Adrenal gland (tissue), 12 donors: ENCODE data around the gene MARK3. TPM values are rescaled to one million over a fixed set of nuclear protein-coding genes. Genes with fewer than 3 reads are reported as not detected.

Source experiments
- DNase-seq, 7 donors: peaks; one replicate each; pipeline ENCODE4 v3.0.0-alpha.2; 2019 to 2020
- H3K27ac ChIP-seq, 5 donors: fragments of 200-600 bp; sonication (generic) in 4 of 5; 1 replicate in 3 of 5; 2 replicates in 2 of 5; pipeline versions ENCODE4 v1.5.1 to v1.8.0; 2016 to 2020; ENCODE audit warnings: mild to moderate bottlenecking in 1 of 5
- H3K27me3 ChIP-seq: fragments of 200-600 bp; 2 replicates; pipeline ENCODE4 v1.8.0; 2021
- H3K36me3 ChIP-seq, 2 donors: fragments of 200-600 bp; replicated peaks in 1 of 2; 1 replicate in 1 of 2; 2 replicates in 1 of 2; pipeline versions ENCODE4 v1.5.1 to v1.8.0; 2018 to 2022
- H3K4me1 ChIP-seq, 2 donors: fragments of 200-600 bp; replicated peaks in 1 of 2; 1 replicate in 1 of 2; 2 replicates in 1 of 2; pipeline versions ENCODE4 v1.5.1 to v1.8.0; 2018 to 2021
- H3K4me3 ChIP-seq, 4 donors: fragments of 200-600 bp; sonication (generic) in 3 of 4; one replicate each; pipeline ENCODE4 v1.5.1; 2016 to 2018
- H3K9me3 ChIP-seq, 3 donors: fragments of 200-600 bp; sonication (generic) in 1 of 3; replicated peaks in 1 of 3; 1 replicate in 2 of 3; 2 replicates in 1 of 3; pipeline versions ENCODE4 v1.5.1 to v1.8.0; 2016 to 2021
- POLR2A ChIP-seq, 2 donors: fragments of 450-650 bp; IDR thresholded peaks; one replicate each; pipeline ENCODE4 v1.6.1; 2017; ENCODE audit warnings: antibody characterized with exemption in 2 of 2, mild to moderate bottlenecking in 2 of 2, moderate library complexity in 1 of 2
- WGBS, 4 donors: extraction: QIAGEN DNeasy Blood & Tissue Kit in 2 of 4; methylation state at CpG; one replicate each; pipeline versions ENCODE4 v1.1.5 to v1.1.7; 2013 to 2017; 5-methylcytosine and 5-hydroxymethylcytosine counted together
- intact Hi-C, 2 donors: fragments of 100-400 bp; cut with DNase I; formaldehyde crosslinking; loops; one replicate each; pipeline versions ENCODE4 v1.14.1 to v1.15.0; 2022 to 2023
- polyA plus RNA-seq, 3 donors: library from polyadenylated mRNA; stranded (reverse); fragments of 200-250 nt in 2 of 3; fragments of 350-450 nt in 1 of 3; fragmentation: Illumina TruSeq in 1 of 3; extraction: RNeasy Lipid Tissue Mini Kit (QIAGEN cat#74804) in 1 of 3; gene quantifications; one replicate each; pipeline ENCODE4 v1.2.3, GENCODE V29; 2013 to 2014
- total RNA-seq, 9 donors: library from RNA; depleted of rRNA in 4 of 9; stranded (reverse); fragments of >200 nt in 4 of 9; fragments of 120-200 nt in 1 of 9; fragmentation: NEBNext Ultra II Directional in 1 of 9; extraction: Animal tissue kit (Norgen Biotek cat#: 25700) in 1 of 9; gene quantifications; one replicate each; pipeline versions ENCODE4 v1.1.0 to v1.2.4, GENCODE V29; 2013 to 2023
- TF ChIP-seq, protein P1 (sequence below), 6 experiments: fragments of 450-650 bp in 4 of 6; fragments of 200-600 bp in 2 of 6; sonication (generic) in 1 of 6; IDR thresholded peaks; 1 replicate in 5 of 6; 2 replicates in 1 of 6; pipeline versions ENCODE4 v1.5.1 to v1.8.0; 2016 to 2021; ENCODE audit warnings: antibody characterized with exemption in 6 of 6, mild to moderate bottlenecking in 2 of 6, moderate library complexity in 1 of 6
- donor health status: healthy with polysubstance abuse.
- donor health status: Bipolar disorder and iron deficiency.
- donor health status: DM: yes; HTN: yes; CAD: no.
- donor health status: DM: no; HTN: no; CAD: no.
- donor health status: DM: no; HTN: no; CAD: no.
- donor health status: DM: yes; HTN: yes; CAD: no.

Gene MARK3
- total and polyA plus RNA-seq, 12 donors, result 73.1 to 233 (median 94.6) TPM

DNA sequence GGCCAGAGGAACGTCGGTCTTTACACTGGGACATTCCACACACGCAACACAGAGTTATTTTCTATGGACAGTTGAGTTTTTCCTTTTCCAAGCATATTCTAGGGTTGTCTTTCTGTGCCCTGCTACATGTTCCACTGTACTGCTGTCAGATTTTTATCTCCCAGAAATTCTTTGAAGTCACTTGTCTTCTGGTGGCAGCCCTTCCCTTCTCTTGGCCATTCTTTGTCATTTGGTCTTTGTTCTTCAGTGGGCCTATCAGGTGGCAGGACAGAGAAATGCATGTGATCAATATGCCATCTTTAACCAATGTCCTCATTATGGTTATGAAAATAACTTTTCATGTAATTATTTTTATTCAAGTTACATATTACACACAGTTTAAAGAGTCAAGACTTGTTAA, 36.3 kb downstream of the MARK3 start:
- H3K36me3 ChIP-seq, result no peaks in the 10 kb centered on the region
- no peak overlapping the region for H3K4me3 ChIP-seq
- H3K9me3 ChIP-seq, result no peaks in the 10 kb centered on the region
- WGBS, 4 donors, result 94 to 96% (median 96%) methylated on average over 3 of the region's 3 CpGs
- TF ChIP-seq POLR2A (IDR thresholded peaks at IDR 0.05), result no peak
- TF ChIP-seq, protein P1, sequence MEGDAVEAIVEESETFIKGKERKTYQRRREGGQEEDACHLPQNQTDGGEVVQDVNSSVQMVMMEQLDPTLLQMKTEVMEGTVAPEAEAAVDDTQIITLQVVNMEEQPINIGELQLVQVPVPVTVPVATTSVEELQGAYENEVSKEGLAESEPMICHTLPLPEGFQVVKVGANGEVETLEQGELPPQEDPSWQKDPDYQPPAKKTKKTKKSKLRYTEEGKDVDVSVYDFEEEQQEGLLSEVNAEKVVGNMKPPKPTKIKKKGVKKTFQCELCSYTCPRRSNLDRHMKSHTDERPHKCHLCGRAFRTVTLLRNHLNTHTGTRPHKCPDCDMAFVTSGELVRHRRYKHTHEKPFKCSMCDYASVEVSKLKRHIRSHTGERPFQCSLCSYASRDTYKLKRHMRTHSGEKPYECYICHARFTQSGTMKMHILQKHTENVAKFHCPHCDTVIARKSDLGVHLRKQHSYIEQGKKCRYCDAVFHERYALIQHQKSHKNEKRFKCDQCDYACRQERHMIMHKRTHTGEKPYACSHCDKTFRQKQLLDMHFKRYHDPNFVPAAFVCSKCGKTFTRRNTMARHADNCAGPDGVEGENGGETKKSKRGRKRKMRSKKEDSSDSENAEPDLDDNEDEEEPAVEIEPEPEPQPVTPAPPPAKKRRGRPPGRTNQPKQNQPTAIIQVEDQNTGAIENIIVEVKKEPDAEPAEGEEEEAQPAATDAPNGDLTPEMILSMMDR (IDR thresholded peaks at IDR 0.05), result no peak
- H3K27me3 ChIP-seq, result no peaks in the 10 kb centered on the region
- no peak overlapping the region for H3K27ac ChIP-seq
- H3K4me1 ChIP-seq, result peaks cover 32 to 46% of the 10 kb centered on the region in 2 donors
- intact Hi-C loops, result no loop called here
- DNase-seq, result no peak

- Histone ChIP-seq H3K4me1 (peaks cover 26 to 46% of the 10 kb centered on the region in 2 donors), H3K27ac (peak overlapping the region in 3 of 5 donors; percentile 20 to 72 (median 53)), H3K36me3 (no peaks in the 10 kb centered on the region), H3K9me3 (no peaks in the 10 kb centered on the region), H3K27me3 (no peaks in the 10 kb centered on the region), H3K4me3 (no peak overlapping the region)
- WGBS, 4 donors, result 77 to 93% (median 93%) methylated on average over 1 of the region's 1 CpG
- no peak for TF ChIP-seq POLR2A (IDR thresholded peaks at IDR 0.05)
- TF ChIP-seq, protein P1 (IDR thresholded peaks at IDR 0.05), result no peak
- no peak for DNase-seq
- intact Hi-C loops, result no loop called here
Observed at GRCh38 chr14:103423050-103423461, 37.8 kb downstream of the MARK3 start.

DNA sequence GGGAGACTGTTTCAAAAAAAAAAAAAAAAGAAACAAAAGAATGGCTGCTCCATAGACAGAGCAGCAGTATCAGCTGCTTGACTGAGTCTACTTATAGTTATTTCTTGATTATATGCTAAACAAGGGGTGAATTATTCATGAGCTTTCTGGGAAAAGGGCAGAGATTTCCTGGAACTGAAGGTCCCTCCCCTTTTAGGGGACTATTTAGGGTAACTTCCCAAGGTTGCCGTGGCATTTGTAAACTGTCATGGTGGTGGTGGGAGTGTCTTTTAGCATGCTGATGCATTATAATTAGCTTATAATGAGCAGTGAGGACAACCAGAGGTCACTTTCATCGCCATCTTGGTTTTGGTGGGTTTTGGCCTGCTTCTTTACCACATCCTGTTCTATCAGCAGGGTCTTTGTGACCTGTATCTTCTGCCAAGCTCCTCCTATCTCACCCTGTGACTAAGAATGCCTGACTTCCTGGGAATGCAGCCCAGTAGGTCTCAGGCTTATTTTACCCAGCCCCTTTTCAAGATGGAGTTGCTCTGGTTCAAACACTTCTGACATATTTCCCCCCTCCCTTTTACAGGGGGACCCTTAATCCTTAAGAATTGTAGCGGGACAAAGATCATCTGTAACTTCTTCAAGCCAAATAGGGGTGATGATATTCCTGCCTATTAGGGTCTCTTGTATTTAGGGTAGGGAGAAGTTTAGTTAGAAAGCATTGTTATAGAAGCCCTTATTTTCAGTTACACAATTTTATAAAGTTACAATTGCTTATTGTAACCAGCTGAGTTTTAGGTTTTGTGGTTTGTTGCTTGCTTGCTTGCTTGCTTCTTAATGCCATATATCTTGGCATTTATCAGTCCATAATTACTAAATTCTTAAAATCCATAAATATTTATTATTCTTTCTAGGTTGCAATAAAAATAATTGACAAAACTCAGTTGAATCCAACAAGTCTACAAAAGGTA, 42.5 kb downstream of the MARK3 start:
- WGBS, 4 donors, result 41 to 80% (median 54%) methylated on average over 2 to 3 of the region's 3 CpGs
- H3K4me1 ChIP-seq, result peaks cover 28 to 64% of the 10 kb centered on the region in 2 donors
- intact Hi-C loops, result no loop called here
- peak; percentile 37 to 86 (median 62) for DNase-seq
- H3K36me3 ChIP-seq, result no peaks in the 10 kb centered on the region
- H3K9me3 ChIP-seq, result no peaks in the 10 kb centered on the region
- TF ChIP-seq, protein P1 (IDR thresholded peaks at IDR 0.05), result no peak
- TF ChIP-seq POLR2A (IDR thresholded peaks at IDR 0.05), result peak in 1 of 2 donors; percentile 25
- H3K27me3 ChIP-seq, result no peaks in the 10 kb centered on the region
- H3K27ac ChIP-seq, result peak overlapping the region in 4 of 5 donors; percentile 41 to 74 (median 54)
- no peak overlapping the region for H3K4me3 ChIP-seq

DNA sequence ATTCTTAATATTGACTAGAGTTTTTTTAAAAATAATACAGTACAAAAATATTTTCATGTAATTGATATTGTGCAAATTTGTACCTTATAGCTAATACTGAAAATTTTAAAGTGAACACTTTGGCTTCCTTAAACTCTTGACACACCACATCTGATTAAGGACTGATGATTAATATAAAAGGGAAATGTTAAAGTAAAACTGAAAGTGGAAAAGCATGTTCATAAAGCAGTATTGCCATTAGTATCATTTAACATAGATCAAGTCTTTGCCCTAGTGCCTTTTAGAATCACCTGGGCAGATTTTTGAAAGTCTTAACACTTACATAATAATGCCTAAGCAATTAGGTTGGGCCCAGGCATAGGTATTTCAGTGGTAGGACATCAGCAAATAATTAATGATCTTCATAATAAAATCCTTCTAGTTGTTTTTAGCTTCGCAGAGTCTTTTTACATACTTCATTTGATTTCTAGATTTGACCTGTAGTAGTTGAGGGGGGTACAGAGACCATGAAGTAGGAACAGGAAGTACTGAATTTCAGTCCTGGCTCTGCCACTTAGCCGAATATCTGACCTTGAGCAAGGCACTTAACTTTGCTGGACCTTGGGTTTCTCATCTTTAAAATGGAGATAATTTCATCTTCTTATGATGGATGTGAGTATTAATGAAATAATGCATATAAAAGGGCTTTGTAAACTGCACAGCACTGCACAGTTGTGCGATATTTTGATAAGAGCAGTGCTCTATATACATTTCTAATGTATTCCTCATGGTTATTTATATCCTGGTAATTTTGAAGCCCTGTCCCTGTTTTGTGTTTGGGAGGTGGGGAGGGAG, 43.7 kb downstream of the MARK3 start:
- Histone ChIP-seq H3K4me1 (peaks cover 23 to 55% of the 10 kb centered on the region in 2 donors), H3K4me3 (no peak overlapping the region), H3K27ac (peak overlapping the region in 2 of 5 donors; percentile 41 to 74), H3K36me3 (peaks cover 0 to under 1% of the 10 kb centered on the region in 2 donors), H3K9me3 (no peaks in the 10 kb centered on the region), H3K27me3 (no peaks in the 10 kb centered on the region)
- TF ChIP-seq, protein P1 (IDR thresholded peaks at IDR 0.05), result no peak
- TF ChIP-seq POLR2A (IDR thresholded peaks at IDR 0.05), result no peak
- 51 to 59% (median 55%) methylated on average over 3 of the region's 3 CpGs for WGBS, 4 donors
- DNase-seq, result no peak
- intact Hi-C loops, result no loop called here
